ENCODE measurements around the gene PLD5.

- no peak for TF ChIP-seq POLR2A (IDR thresholded peaks at IDR 0.05; ENCODE audit: low read depth, low read length)
- no peak for TF ChIP-seq POLR2AphosphoS5 (IDR thresholded peaks at IDR 0.05; ENCODE audit: low read depth, low read length)
- TF ChIP-seq TAF1 (IDR thresholded peaks at IDR 0.05; ENCODE audit: borderline replicate concordance, low read depth, low read length): no peak
Measured at GRCh38 chr1:242033447-242033846, 491.1 kb downstream of the PLD5 start.
